Measurements from ENCODE around the gene NATD1.
"Not testable (repeated sequence)": the region's sequence is repeated elsewhere in the genome, so short reads cannot be mapped to it uniquely, and the experiment has no call there.

NATD1 gene

DNA sequence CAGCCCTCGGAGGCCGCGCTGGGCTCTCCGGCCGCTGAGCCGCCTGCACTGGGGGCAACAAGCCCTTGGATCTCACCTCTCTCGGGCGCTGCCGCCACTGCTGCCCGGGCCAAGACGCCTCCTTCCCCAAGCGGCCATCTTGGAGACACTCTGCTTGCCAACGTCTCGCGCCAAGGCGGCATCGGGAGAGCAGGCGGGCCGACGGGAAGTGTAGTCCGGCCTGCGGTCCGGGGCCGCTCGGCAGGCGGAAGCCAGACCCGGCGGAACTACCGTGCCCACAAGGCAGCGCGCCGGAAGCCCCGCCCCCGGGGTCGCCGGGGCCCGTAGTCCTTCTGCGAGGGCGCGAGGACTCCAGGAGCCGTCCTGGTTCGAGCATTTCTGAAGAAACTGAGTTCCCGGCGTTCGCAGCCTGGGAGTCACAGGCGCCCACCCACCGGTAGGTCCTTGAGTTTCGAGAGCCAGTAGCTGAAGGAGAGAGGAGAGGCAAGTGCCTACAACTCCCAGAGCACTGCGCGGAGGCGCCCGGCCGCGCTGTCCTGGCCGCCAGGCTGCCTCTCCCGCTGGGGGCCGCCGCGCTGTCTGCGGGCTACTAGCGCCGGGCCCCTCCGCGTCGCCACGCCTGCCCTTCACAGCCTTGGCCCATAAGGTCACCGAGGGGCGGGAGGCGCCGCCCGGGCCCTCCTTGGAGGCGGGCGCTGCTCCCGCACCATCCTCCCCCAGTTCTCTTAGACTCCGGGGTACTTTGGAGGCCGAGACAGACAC, 39.0 kb downstream of the NATD1 start, which contains the start of gene TMEM11:
Gene TMEM11, minus strand, starts transcription at position 147 of the 762 bp plus-strand sequence. Its CDS starts 9 bp downstream, at position 138.
- peak; percentile 93 to 96 for DNase-seq

DNA sequence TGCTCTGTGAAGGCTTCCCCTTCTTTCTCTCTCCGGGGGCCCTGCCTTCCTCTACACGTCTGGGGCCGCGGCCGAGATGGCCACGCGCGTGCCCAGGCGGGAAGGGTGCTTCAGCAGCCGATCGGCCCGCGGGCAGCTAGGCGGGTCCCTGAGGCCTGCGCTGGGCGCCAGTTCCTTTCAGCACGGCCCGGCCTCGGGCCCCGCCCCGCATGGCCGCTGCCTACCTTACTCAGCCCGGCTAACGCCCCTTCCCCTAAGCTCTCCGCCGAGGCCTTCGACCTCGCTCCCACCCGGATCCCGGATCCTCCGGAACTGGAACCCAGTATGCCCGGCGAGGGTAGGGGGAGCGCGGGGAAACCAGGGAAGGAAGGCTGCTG, 39.6 kb downstream of the NATD1 start:
- peak in 1 of 2 donors; percentile 43 for DNase-seq

DNA sequence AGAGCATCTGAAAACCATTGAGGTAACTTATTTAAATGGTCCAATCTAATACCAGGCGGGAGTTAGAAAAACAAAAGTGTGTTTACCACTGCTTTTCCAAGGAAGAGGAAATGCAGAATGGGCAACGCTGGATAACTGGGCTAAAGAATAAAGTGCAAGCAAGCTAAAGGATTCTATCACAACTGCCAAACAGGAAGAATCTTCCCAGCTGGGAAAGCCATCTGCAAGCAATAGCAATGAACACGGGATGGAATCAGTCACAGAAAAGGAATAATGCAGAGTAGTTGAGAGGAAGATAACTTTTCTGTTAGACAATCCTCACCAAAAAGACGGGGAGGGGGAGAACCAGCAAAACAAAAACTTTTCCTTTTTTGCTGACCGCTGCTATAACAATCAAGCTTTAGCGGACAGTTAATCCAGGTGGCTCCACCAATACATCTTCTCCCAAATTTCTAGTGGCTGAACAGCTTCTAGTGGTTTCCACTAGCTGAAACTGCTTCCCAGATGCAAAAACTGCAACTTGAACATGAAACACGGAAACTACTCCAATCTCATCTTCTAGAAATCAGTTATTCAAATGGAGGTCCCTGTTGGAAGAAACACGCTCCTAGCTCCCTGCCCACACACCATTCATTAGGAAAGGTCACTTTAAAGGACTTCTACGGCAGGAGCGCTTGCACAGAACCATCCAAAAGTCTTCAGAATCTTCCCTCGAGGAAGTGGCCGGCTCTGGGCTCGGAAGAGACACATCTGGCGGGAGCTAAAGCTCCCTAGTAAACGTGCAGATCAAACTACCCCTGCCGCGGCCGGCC, 40.2 kb downstream of the NATD1 start:
- no peak for DNase-seq

DNA sequence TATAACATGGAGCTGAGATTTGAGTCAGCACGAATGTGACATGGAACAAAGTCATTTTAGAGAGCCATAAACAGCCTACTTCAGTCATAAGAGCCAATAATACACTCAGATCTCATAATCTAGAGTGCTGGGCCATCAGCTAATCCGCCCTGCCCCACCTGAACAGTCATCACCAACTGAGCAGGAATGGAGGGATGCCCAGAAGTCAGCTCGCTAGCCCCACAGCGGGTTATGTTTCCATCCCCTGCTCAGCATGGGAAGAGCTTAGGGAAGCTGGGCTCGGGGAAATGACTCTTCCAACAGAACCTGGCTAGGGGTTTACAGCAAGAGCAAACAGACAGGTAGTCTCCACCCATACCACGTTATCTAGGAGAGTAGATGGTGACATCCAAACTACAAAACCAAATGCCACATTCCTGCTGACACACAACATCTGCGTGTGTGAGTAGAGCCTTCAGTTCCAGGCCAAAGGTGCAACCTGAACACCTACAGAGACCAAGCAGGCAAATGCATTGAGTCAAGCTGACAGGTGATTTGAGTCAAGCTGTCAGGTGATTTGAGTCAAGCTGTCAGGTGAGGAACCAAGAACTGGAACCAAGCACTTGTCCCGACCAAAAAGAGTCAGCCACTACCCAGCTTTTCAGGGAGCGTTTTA, 41.3 kb downstream of the NATD1 start:
- no peak for DNase-seq

DNA sequence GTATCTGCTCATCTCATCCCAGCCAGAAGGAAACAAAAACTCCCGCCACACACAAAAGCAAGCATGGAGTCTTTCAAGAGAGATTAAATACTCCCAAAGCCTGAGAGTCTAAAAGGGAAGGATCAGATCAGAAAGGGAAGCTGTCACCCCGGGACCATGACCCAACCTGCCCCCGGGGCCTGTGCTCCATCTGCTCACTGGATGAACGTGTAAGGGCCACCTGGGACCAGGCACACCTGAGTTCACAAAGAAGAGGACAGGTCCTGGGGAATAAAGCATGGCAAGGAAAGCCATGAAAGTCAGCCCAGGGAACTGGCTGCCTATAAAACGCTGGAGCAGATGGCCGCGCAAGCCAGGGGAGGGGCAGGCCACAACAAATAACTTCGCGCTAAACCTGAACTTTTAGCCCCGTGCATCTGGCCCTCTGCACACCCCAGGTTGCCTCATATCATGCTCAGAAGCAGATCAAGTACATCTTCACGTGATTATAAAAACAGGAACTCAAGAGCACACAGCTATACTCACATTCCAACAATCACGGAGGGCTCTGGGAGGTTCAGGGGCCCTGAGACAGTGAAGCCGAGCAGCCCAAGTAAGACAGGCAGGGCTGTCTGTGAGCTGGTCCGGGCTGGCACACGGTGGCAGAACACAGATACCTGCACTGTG, 42.7 kb downstream of the NATD1 start:
- DNase-seq, result no peak

DNA sequence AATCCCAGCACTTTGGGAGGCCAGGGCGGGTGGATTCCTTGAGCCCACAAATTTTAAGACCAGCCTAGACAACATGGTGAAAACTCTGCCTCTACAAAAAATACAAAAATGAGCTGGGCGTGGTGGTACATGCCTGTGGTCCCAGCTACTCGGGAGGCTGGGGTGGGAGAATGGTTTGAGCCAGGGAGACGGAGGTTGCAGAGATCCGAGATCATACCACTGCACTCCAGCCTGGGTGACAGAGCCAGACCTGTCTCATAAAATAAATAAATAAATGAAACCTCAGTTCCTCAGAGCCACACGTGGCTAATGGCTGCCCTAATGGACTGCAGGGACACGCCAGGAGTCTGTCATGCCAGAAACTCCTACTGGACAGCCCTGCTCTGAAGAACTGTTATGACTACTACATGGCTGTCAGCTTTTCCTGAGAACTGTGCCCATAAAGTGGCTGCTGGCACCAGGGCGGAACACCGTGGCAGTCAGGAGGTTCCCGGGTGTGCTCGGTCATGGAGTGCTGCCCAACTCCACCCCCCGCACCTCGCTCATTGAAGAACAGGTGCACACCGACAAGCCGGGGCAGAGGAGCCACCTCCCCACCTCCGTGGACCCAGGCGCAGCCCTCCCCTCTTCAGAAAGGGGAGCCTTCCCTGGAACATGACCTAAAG, 43.6 kb downstream of the NATD1 start:
- DNase-seq, result no peak

DNA sequence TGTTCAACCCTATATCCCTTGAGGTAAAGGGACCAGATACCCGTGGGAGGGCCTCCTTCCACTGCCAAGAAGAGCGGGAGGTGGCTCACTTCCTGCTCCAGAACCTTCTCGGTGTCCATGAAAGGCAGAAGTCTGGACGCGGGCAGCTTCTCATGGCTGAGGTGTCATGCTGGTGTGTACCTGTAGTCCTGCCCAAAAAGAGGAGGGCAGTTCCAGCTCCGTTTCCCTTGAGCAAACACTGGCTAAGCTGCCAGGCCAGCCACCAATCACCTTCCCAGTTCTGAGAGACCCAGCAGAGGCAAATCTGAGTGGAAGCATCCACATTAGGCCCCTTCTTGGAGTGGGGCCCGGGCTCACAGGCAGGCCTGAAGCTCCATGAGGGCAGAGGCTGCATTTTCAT, 44.9 kb downstream of the NATD1 start:
- DNase-seq, result no peak

DNA sequence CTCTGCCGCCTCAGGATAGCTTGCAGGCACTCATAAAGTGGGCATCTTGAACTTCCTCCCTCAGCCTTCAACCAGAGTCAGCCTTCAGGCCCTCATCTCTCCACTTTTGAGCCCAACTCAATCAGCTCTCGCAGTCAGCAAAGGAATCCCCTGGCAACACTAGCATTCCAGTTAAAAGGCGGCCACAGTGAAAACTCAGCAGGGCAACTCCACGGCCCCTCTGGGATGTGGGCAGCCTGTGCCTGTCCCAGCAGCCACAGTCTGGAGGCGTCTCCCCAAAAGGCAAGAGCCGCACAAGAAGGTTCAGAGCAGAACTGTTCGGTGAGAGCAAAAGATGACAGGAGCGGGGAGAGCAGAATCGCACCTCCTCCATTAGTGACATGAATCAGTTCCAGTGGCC, 48.3 kb downstream of the NATD1 start:
- DNase-seq, result no peak

DNA sequence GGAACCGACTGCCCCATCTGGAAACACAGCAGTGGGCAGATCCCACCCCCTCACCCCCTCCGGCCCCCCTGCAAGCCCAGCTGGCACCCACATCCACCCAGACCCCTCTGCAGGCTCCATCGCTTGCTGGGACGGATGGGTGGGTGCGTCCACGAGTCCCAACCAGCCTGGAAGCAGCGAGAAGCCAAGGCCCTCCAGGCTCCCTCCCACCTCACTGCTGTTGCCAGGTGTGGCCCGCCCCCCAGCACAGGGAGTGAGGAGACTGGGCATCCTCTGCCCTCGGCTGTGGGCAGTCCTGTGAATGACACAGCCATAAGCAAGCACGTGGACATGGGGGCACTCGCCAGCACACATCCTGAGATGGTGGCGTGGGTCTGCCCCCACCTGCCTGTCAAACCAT, 50.7 kb downstream of the NATD1 start:
- DNase-seq, result no peak

DNA sequence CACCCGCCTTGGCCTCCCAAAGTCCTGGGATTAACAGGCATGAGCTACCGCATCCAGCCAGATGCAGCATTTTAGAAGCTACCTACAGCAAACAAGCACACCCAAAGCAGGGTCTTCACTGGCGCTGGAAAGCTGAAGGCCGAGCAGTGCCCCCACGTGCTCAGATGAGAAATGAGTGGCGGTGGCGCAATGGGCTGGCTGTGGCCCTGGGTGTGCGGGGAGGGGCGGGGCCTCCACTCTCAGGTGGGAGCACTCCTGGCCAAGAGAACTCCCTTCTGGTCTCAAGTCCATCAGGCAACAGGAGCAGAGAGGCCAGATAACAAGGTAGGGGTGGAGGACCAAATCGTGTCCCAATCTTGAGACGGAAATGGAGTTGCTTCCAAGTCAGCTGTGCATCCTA, 51.3 kb downstream of the NATD1 start:
- DNase-seq, result no peak

DNA sequence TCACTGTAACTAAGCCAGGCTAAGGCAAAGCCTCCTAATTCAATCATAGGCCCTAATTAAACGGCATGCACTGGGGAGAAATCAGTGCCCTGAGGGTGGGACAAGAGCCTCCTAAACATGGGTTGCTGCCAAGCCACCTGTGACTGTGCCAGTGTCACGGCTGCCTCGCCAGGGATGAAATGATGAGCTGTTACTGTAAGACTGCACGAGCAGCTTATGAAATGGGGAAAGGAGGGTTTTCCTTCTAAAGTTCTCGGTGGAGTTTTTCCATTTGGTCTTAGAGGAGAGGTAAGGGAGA, 52.0 kb downstream of the NATD1 start:
- no peak for DNase-seq

DNA sequence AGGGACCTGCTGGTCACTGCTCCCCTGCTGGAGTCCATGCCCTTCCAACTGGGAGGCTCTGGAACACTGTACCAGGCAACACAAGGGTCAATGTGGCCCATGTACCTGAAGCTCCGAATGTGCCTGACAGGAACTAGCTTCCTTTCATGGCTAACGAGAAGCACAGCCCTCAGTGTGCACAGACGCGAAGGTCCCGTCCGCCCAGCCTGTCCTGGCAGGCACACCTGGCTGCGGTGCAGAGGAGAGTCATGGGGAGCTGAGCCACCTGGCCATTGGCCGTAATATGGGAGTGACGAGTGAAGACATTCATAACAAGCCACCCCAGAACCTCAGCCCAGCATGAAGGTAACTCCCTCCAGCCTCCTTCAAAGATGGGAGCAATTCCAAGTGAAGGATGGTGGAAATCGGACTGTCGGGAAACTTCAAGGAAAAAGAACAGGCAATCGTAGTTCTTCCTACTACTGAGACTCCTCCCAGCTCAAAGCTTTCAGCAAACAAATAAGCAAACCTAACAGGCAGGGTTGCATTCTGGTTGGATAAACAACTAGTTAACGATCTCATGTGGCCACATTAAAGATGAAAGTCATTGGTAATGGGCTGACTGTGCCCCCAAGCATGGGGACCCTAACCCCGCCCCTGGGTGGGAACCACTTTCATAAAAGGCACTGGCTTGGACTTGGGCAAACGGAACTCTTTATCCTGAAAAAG, 52.5 kb downstream of the NATD1 start:
- no peak for DNase-seq

DNA sequence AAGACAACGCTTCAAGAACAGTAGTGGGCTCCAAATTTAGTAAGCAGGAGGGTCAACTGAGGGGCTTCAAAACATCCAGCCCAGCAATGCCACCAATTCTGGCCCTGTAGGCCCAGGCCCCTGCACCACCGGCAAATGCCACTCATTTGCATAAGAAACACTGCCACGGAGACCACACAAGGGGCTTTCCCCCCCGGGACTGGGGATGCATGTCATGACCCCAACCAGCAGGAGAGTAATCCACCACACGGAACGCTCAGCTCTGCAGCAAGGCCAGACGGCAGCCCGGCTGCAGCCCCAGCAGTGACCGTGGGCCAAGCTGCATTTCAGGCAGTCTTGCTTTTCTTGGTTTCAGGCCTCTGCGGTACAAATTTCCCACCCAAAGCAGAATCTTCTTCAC, 53.4 kb downstream of the NATD1 start:
- no peak for DNase-seq

DNA sequence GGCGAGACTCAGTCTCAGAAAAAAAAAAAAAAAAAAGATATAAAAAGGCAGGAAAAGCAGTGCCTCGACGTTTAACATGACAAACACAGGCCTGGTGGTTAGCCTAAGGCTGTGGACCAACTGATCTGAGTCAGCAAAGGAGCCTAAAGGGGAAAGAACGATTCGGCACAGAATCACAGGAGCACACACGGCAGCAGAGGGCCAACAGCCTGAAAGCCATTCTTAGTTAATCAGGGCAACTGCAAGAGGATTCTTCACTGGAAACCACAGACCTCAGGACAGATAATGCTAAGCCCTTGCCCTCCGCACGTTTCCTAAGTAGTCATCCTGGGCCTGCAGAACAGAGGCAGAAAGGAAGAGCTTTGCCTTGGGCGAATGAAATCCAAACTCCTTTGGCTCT, 53.9 kb downstream of the NATD1 start:
- no peak for DNase-seq

DNA sequence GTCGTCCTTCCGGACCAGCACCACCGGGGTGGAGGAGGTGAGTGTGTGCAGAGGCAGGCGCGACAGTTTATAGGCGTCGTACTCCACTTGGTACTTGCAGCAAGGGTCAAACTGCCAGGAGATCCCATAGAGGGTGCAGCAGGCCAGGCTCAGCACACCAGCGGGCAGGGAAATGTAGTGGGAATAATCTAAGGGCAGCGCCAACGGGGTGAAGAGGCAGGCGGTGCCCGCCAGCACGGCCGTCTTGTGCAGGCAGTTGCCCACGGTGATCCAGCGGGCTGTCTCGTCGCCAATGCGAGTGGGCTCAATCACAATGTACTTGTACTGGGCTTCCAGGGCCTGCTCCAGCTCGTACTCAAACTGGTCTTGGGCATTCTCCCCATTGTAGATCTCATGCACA, 54.8 kb downstream of the NATD1 start:
- no peak for DNase-seq

DNA sequence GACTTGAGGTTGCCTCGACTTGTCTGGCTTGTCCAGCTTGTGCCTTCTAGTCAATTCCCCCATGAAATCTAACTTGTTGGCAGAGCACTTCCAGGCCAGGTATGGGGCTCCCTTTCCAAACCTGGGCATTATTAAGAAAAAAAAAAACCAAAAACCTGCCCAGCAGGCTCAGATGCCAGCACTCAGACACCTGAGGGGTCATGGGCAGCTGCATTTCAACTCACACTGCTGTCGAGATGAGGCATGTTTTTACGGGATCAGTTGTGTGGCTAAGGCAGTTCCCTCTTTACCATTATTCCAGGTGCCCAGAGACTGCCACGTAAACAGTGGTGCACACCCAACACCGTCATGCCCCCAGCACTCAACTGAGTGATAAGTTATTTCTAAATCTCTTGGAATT, 57.1 kb downstream of the NATD1 start:
- DNase-seq, result no peak

DNA sequence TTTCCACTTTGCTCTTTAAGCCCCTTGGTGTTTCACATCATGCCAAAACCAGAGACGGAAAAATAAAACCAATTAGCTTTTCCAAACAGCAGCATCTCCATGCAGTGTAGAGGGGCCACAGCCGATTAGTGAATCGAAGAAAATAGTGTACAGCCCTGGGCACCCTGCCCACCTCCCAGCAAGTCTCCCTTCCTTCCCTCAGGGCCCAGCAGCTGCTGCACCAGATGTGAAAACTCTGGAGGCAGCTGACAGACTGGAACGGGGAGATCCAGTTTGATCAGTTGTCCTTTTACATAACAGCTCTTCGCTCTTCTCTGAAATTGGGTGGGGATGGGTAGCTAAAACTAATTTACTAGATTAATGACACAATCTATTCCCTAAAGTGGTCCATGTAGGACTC, 58.5 kb downstream of the NATD1 start:
- no peak for DNase-seq

DNA sequence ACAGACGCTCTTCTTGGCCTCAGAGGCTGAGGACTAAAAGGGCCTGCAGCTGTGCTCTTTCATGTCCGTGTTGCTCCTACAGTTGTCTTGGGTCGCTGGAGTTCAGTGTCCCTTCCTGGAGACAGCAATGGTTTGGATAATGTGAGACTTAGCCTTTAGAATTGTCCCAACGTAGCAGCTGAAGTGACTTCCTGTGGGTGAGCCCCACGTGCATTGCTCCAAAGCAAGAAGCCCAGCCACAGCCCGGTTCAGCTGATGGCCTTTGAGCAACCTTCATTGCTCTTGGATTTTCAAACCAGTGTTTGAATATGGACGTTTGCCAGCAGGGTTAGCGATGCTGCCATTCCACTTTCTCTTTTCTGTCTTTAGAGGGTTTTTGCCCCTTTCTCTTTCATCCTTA, 59.0 kb downstream of the NATD1 start:
- no peak for DNase-seq

DNA sequence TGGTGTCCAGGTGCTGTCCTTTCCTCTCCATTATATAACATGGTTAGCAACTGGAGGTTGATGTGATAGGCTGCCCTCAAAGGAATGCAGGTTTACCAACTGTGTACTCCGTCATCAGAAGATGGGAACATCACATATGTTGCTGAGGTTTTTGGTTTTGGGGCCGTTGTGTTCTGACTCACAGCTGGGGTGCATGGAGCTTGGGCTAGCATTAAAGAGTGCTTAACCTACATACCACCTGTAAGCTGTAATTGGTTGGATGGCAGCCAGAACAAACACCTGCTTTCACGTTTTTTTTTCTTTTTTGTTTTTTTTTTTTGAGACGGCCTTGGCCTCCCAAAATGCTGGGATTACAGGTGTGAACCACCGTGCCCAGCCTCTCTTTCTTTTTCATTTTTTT, 60.2 kb downstream of the NATD1 start:
- DNase-seq, result no peak

DNA sequence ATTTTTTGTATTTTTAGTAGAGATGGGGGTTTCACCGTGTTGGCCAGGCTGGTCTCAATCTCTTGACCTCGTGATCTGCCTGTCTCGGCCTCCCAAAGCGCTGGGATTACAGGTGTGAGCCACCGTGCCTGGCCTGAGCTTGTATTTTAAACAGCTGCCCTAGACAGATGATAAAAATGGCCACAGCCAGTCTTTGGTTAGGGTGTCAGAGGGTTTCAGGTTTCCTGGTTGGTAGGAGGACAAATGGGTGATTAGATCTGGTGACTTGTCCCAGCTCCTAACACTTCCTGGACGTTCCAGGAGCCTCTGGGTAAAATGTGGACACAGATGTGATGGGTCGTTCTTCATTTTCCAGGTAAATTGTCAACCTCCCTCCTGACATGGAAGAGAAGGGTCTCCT, 60.8 kb downstream of the NATD1 start:
- not testable (repeated sequence) for DNase-seq

DNA sequence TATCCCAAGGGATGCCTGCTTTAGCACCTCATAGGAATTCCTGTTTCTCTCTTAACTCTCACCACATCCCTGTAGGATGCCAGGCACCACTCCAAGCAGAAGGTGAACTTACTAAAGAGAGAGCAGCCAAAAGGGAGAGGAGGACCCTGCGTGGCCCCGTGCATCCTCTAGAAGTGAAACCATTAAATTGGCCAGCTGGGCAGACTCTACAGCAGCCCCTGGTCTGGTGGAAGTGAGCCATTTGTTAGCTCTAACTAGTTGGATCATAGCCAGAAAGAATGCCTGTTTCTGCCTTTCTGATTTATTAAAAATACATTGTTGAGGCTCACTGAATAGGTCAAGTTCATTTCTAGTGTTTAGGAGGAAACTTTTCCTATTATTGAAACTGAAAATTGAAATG, 61.5 kb downstream of the NATD1 start:
- no peak for DNase-seq

DNA sequence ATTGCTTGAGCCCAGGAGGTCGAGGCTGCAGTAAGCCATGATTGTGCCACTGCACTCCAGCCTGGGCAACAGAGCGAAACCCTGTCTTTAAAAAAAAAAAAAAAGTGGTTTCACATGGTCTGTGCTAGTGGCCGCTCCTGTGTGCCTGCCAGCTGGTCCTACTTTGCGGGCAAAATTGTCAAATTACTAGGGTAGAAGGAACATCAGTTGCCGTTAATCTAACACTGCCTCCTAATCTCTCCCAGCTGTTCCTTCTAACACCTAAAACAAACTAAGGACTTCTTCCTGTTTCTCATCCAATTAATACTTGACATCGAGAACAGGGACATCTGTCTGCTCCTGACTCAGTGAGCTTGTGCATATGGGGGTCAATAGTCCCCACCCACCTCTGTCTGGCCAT, 63.1 kb downstream of the NATD1 start:
- no peak for DNase-seq
